Activated T-helper 9 cell treated with anti-CD3 and anti-CD28 coated beads, Interleukin-2, amount 50 U/mL, for 16 hours (primary cell): ENCODE results near the gene CCDC12.

Experiments used
- DNase-seq: peaks from one replicate; pipeline ENCODE4 v3.0.0-alpha.2; 2020; ENCODE audit warnings: low read depth

CCDC12 gene

DNA sequence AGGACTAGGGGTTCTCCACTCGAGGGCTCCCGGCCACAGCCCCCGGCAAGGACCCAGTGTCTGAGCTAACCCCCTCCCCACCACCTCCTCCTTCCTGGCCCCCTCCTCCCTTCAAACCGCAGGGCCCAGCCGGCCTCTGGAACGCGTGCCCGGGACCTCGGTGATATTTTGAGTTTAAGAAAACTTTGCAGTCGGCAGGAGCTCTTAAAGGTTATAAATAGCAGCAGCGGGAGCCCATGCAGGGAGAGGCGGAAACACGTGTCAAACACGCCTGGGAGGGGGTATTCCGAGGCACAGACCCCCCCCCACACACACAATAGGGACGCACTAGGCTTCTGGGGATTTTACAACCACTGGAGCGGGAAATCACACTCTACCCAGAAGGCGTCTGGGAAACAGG, 102.1 kb downstream of the CCDC12 start:
- no peak for DNase-seq

DNA sequence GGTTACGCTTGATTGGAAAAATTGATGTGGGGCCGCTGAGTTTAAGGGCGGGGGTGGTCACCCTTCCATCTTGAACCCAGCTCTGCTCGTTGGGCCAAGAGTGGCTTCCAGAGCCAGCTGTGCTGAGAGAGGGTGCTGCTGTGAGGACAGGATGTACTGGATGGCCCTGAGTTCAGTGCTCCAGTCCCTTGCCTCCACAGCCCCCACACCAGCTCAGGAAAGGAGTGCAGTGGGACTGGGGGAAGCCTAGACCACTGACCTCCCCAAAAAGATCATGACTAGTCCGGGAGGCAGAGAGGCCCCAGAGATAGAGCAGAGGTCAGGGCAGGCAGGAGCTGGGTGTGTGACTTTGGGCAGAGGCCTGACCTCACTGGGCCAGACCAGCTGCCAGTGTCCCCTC, 103.0 kb downstream of the CCDC12 start:
- no peak for DNase-seq
